Transverse colon (tissue), 4 donors: ENCODE measurements around the gene SHB. TPM values are rescaled to one million over a fixed set of nuclear protein-coding genes. Genes with fewer than 3 reads are reported as not detected.
A peak's percentile ranks its signal among the peaks of the same experiment; 100 is the strongest.

Experiments used
- DNase-seq: peaks from one replicate; pipeline ENCODE4 v3.0.0-alpha.2; 2019
- H3K27ac ChIP-seq, 4 donors: fragments of 200-600 bp; sonication (generic); 2 replicates each; pipeline ENCODE4 v1.5.1; 2016 to 2018; ENCODE audit warnings: inconsistent platforms in 4 of 4
- H3K27me3 ChIP-seq: fragments of 200-600 bp; sonication (generic); 2 replicates; pipeline ENCODE4 v1.5.1; 2017; ENCODE audit warnings: inconsistent platforms
- H3K36me3 ChIP-seq, 4 donors: fragments of 200-600 bp; sonication (generic); 2 replicates each; pipeline ENCODE4 v1.5.1; 2017 to 2019; ENCODE audit warnings: inconsistent platforms in 4 of 4
- H3K4me1 ChIP-seq, 4 donors: fragments of 200-600 bp; sonication (generic); 2 replicates each; pipeline ENCODE4 v1.5.1; 2017 to 2020; ENCODE audit warnings: inconsistent platforms in 4 of 4
- H3K4me3 ChIP-seq, 4 donors: fragments of 200-600 bp; sonication (generic); 1 replicate in 1 of 4; 2 replicates in 3 of 4; pipeline versions ENCODE4 v1.5.1 to v1.6.1; 2017 to 2019; ENCODE audit warnings: inconsistent platforms in 4 of 4
- H3K9me3 ChIP-seq, 2 donors: fragments of 200-600 bp; sonication (generic); 2 replicates each; pipeline ENCODE4 v1.5.1; 2017 to 2019; ENCODE audit warnings: inconsistent platforms in 2 of 2
- EP300 ChIP-seq: sonication (generic); formaldehyde crosslinking; IDR thresholded peaks from one replicate; pipeline ENCODE4 v1.6.1; 2017; ENCODE audit warnings: antibody characterized with exemption, low read depth
- POLR2A ChIP-seq: fragments of 450-650 bp; IDR thresholded peaks from one replicate; pipeline ENCODE4 v1.6.1; 2016; ENCODE audit warnings: antibody characterized with exemption, mild to moderate bottlenecking, moderate library complexity
- POLR2AphosphoS5 ChIP-seq, 3 donors: sonication (generic); formaldehyde crosslinking; IDR thresholded peaks; one replicate each; pipeline ENCODE4 v1.6.1; 2016; ENCODE audit warnings: antibody characterized with exemption in 3 of 3
- WGBS, 2 donors: methylation state at CpG; one replicate each; pipeline ENCODE4 v1.1.5; 2018; ENCODE audit warnings: low coverage in 1 of 2; 5-methylcytosine and 5-hydroxymethylcytosine counted together
- in situ Hi-C, 4 donors: fragments of 200-750 bp; cut with MboI; loops; one replicate each; pipeline versions ENCODE4 v1.15.0 to v1.15.1; 2017; ENCODE audit warnings: low sequenced_read_pairs in 3 of 4, low pct_ligation_motif_present in 1 of 4, low pct_unique_long_range_greater_than_20kb in 1 of 4
- intact Hi-C: fragments of 100-400 bp; cut with DNase I; formaldehyde crosslinking; loops from one replicate; pipeline ENCODE4 v1.15.1; 2023; ENCODE audit warnings: low total_unique reads
- total RNA-seq, 4 donors: library from RNA; depleted of rRNA; stranded (reverse); fragments of >200 nt; gene quantifications; one replicate each; pipeline ENCODE4 v1.1.0, GENCODE V29; 2016
- TF ChIP-seq, protein P1 (sequence below), 5 experiments: fragments of 200-600 bp in 3 of 5; fragments of 450-650 bp in 2 of 5; sonication (generic) in 3 of 5; IDR thresholded peaks; 1 replicate in 2 of 5; 2 replicates in 3 of 5; pipeline ENCODE4 v1.5.1; 2016 to 2017; ENCODE audit warnings: antibody characterized with exemption in 5 of 5, inconsistent platforms in 3 of 5, mild to moderate bottlenecking in 2 of 5, moderate library complexity in 1 of 5

The SHB gene
- total RNA-seq, 4 donors from 2014 or later: 11.9 to 33.7 (median 22.2) TPM

- TF ChIP-seq POLR2A (no peak), POLR2AphosphoS5 (IDR thresholded peaks at IDR 0.05) (no peak), EP300 (no peak)
- TF ChIP-seq, protein P1, sequence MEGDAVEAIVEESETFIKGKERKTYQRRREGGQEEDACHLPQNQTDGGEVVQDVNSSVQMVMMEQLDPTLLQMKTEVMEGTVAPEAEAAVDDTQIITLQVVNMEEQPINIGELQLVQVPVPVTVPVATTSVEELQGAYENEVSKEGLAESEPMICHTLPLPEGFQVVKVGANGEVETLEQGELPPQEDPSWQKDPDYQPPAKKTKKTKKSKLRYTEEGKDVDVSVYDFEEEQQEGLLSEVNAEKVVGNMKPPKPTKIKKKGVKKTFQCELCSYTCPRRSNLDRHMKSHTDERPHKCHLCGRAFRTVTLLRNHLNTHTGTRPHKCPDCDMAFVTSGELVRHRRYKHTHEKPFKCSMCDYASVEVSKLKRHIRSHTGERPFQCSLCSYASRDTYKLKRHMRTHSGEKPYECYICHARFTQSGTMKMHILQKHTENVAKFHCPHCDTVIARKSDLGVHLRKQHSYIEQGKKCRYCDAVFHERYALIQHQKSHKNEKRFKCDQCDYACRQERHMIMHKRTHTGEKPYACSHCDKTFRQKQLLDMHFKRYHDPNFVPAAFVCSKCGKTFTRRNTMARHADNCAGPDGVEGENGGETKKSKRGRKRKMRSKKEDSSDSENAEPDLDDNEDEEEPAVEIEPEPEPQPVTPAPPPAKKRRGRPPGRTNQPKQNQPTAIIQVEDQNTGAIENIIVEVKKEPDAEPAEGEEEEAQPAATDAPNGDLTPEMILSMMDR (IDR thresholded peaks at IDR 0.05): no peak
- in situ Hi-C loops (loop anchor here (10.0 to 25.0 kb wide), 3 partner anchors 167 to 331 kb away; partner anchors contain the start of gene IGFBPL1 (in 1 of the 4)), intact Hi-C loops (no loop called here)
- Histone ChIP-seq H3K9me3 (no peaks in the 10 kb centered on the region), H3K4me1 (no peaks in the 10 kb centered on the region), H3K27me3 (no peaks in the 10 kb centered on the region), H3K36me3 (no peaks in the 10 kb centered on the region), H3K27ac (no peak overlapping the region), H3K4me3 (no peak overlapping the region)
- no peak for DNase-seq
- 81% methylated on average over 8 of the region's 8 CpGs; no CpG with 5 or more reads in 1 of the 2 donors for WGBS, 2 donors
These were observed 12.5 kb upstream of the SHB start for GRCh38 chr9:38081356-38082108.

GRCh38 chr9:38079461-38080031 lies 10.5 kb upstream of the SHB start:
- TF ChIP-seq EP300 (no peak), POLR2AphosphoS5 (IDR thresholded peaks at IDR 0.05) (no peak), POLR2A (no peak)
- TF ChIP-seq, protein P1 (IDR thresholded peaks at IDR 0.05): no peak
- Histone ChIP-seq H3K27ac (no peak overlapping the region), H3K4me3 (no peak overlapping the region), H3K27me3 (no peaks in the 10 kb centered on the region), H3K4me1 (peaks cover 0 to 7% (median 3%) of the 10 kb centered on the region in 4 donors), H3K9me3 (no peaks in the 10 kb centered on the region), H3K36me3 (no peaks in the 10 kb centered on the region)
- intact Hi-C loops (loop anchor here (10.0 kb wide), 1 partner anchor 315 kb away; the partner anchor contains the start of gene ALDH1B1), in situ Hi-C loops (loop anchor here (10.0 to 25.0 kb wide), 3 partner anchors 165 to 333 kb away; partner anchors contain the start of gene IGFBPL1 (in 1 of the 4))
- peak; percentile 28 for DNase-seq
- WGBS, 2 donors: 59% methylated on average over 11 of the region's 11 CpGs; no CpG with 5 or more reads in 1 of the 2 donors

GRCh38 chr9:38075272-38075671 lies 6.2 kb upstream of the SHB start:
- H3K27ac ChIP-seq: peak overlapping the region; percentile 52 to 72 (median 58)
- no peaks in the 10 kb centered on the region for H3K36me3 ChIP-seq
- DNase-seq: no peak
- WGBS, 2 donors: 96% methylated on average over 26 of the region's 34 CpGs; no CpG with 5 or more reads in 1 of the 2 donors
- intact Hi-C loops: loop anchor here (10.0 kb wide), 1 partner anchor 320 kb away; the partner anchor contains the start of gene ALDH1B1
- in situ Hi-C loops: loop anchor here (25.0 kb wide), 2 partner anchors 287 to 337 kb away; partner anchors contain the start of gene IGFBPL1 (in 1 of the 4)
- H3K9me3 ChIP-seq: no peaks in the 10 kb centered on the region
- H3K27me3 ChIP-seq: no peaks in the 10 kb centered on the region
- H3K4me3 ChIP-seq: no peak overlapping the region
- TF ChIP-seq POLR2AphosphoS5 (IDR thresholded peaks at IDR 0.05): no peak
- no peak for TF ChIP-seq POLR2A
- TF ChIP-seq EP300: no peak
- TF ChIP-seq, protein P1 (IDR thresholded peaks at IDR 0.05): no peak
- H3K4me1 ChIP-seq: peaks cover 0 to 24% (median 14%) of the 10 kb centered on the region in 4 donors

- H3K4me3 ChIP-seq: no peak overlapping the region
- peaks cover 0 to 29% (median 21%) of the 10 kb centered on the region in 4 donors for H3K4me1 ChIP-seq
- peak overlapping the region; percentile 52 to 72 (median 58) for H3K27ac ChIP-seq
- no peak for TF ChIP-seq EP300
- TF ChIP-seq, protein P1 (IDR thresholded peaks at IDR 0.05): no peak
- no peak for TF ChIP-seq POLR2A
- TF ChIP-seq POLR2AphosphoS5 (IDR thresholded peaks at IDR 0.05): no peak
- DNase-seq: peak; percentile 32
- H3K27me3 ChIP-seq: no peaks in the 10 kb centered on the region
- 40 to 43% methylated on average over 5 of the region's 5 CpGs for WGBS, 2 donors
- intact Hi-C loops: loop anchor here (10.0 kb wide), 1 partner anchor 320 kb away; the partner anchor contains the start of gene ALDH1B1
- no peaks in the 10 kb centered on the region for H3K36me3 ChIP-seq
- in situ Hi-C loops: loop anchor here in 1 of 4 donors (25.0 kb wide), 3 partner anchors 162 to 612 kb away; partner anchors contain the start of genes FBXO10, SLC25A51, TOMM5 and ZBTB5
- no peaks in the 10 kb centered on the region for H3K9me3 ChIP-seq
These were observed 5.5 kb upstream of the SHB start for GRCh38 chr9:38074441-38074961.
